GM12878 (cell line): Measurements from ENCODE around the gene ADAMTS13. TPM values are rescaled to one million over a fixed set of nuclear protein-coding genes. Genes with fewer than 3 reads are reported as not detected.

Experiments
- ATAC-seq: fragments of 200-7000 bp; cut with Tn5 transposase; 3 replicates; pipeline ENCODE4 v1.9.1; 2020; ENCODE audit warnings: mild to moderate bottlenecking, moderate library complexity
- BruUV-seq: library from RNA; stranded (reverse); fragments of 400-500 nt; replicated peaks from 2 replicates; lab custom pipeline; 2021; lab: Mats Ljungman, UMichigan
- CTCF ChIA-PET: fragments of 300-600 bp; sonication (Branson Sonifier 250); formaldehyde crosslinking; extraction: SDS; loops from one replicate; lab custom pipeline; 2021; ENCODE audit warnings: inconsistent platforms; lab: Yijun Ruan, JAX
- POLR2A ChIA-PET: fragments of 350-600 bp; formaldehyde crosslinking; extraction: SDS; loops from one replicate; lab custom pipeline; 2021; ENCODE audit warnings: inconsistent platforms; lab: Charles Lee
- RAD21 ChIA-PET: fragments of 300-600 bp; sonication (Branson Sonifier 250); formaldehyde crosslinking; loops from one replicate; lab custom pipeline; 2023; ENCODE audit warnings: antibody characterized with exemption; ENCODE audit not compliant: unreplicated experiment; lab: Charles Lee
- SMC1A ChIA-PET: fragments of 300-600 bp; sonication (Branson Sonifier 250); formaldehyde crosslinking; loops from one replicate; lab custom pipeline; 2023; ENCODE audit not compliant: unreplicated experiment, uncharacterized antibody; lab: Charles Lee
- DNase-seq: peaks from one replicate; pipeline ENCODE4 v3.0.0-alpha.2; 2011; ENCODE audit warnings: low read depth, low spot score
- FAIRE-seq: peaks from 3 replicates; lab custom pipeline; 2011; peaks lifted over from hg19 to GRCh38; lab: Jason Lieb, UNC
- H2AFZ ChIP-seq: 2 replicates; pipeline ENCODE4 v1.6.0; 2011; ENCODE audit warnings: low read depth, low read length, control low read depth; ENCODE audit not compliant: control insufficient read depth
- H3K27ac ChIP-seq: 2 replicates; pipeline ENCODE4 v1.5.1; 2011; ENCODE audit warnings: control low read depth; ENCODE audit not compliant: control insufficient read depth, insufficient read depth
- H3K27me3 ChIP-seq, 2 experiments: replicated peaks in 1 of 2; 2 replicates each; pipeline versions ENCODE4 v1.6.0 to v1.6.1; 2011; ENCODE audit warnings: low read length in 1 of 2; ENCODE audit not compliant: control insufficient read depth in 2 of 2, insufficient read depth in 2 of 2
- H3K36me3 ChIP-seq, 2 experiments: 2 replicates each; pipeline ENCODE4 v1.5.1; 2011; ENCODE audit warnings: low read length in 1 of 2; ENCODE audit not compliant: control insufficient read depth in 2 of 2, insufficient read depth in 2 of 2
- H3K4me1 ChIP-seq: 2 replicates; pipeline ENCODE4 v1.6.1; 2011; ENCODE audit warnings: mild to moderate bottlenecking, low read length, moderate library complexity, mixed read lengths; ENCODE audit not compliant: control insufficient read depth, insufficient read depth
- H3K4me2 ChIP-seq: 2 replicates; pipeline ENCODE4 v1.6.0; 2011; ENCODE audit warnings: control low read depth; ENCODE audit not compliant: control insufficient read depth, insufficient read depth
- H3K4me3 ChIP-seq: fragments of 200-600 bp; sonication (generic); 2 replicates; pipeline ENCODE4 v1.5.1; 2016
- H3K79me2 ChIP-seq: 2 replicates; pipeline ENCODE4 v1.6.0; 2011; ENCODE audit warnings: low read length; ENCODE audit not compliant: control insufficient read depth, insufficient read depth
- H3K9ac ChIP-seq: 2 replicates; pipeline ENCODE4 v1.8.0; 2011; ENCODE audit warnings: low read length, control low read depth, mixed read lengths; ENCODE audit not compliant: control insufficient read depth, insufficient read depth
- H3K9me3 ChIP-seq: replicated peaks from 3 replicates; pipeline ENCODE4 v1.5.1; 2011; ENCODE audit warnings: mild to moderate bottlenecking, low read length; ENCODE audit not compliant: control insufficient read depth, insufficient read depth
- H4K20me1 ChIP-seq: 2 replicates; pipeline ENCODE4 v1.6.0; 2011; ENCODE audit not compliant: control insufficient read depth, insufficient read depth
- E4F1 ChIP-seq: fragments of 450-650 bp; IDR thresholded peaks from 2 replicates; pipeline ENCODE4 v1.6.1; 2018; ENCODE audit warnings: borderline replicate concordance, mild to moderate bottlenecking; ENCODE audit not compliant: partially characterized antibody
- ELK1 ChIP-seq: IDR thresholded peaks from 2 replicates; pipeline ENCODE4 v1.6.1; 2012; ENCODE audit warnings: low read depth, low read length, improper control_type of control experiment
- JUNB ChIP-seq: IDR thresholded peaks from 2 replicates; pipeline ENCODE4 v1.6.1; 2016; ENCODE audit warnings: antibody characterized with exemption, mild to moderate bottlenecking
- PAX5 ChIP-seq: IDR thresholded peaks from 2 replicates; pipeline ENCODE4 v1.6.1; 2011; ENCODE audit warnings: low read depth, low read length, borderline replicate concordance
- SMAD5 ChIP-seq: IDR thresholded peaks from 2 replicates; pipeline ENCODE4 v1.6.1; 2016; ENCODE audit warnings: antibody characterized with exemption, low read depth
- ZNF384 ChIP-seq: IDR thresholded peaks from 2 replicates; pipeline ENCODE4 v1.6.1; 2012; ENCODE audit warnings: low read depth, mild to moderate bottlenecking, low read length, improper control_type of control experiment, borderline replicate concordance
- WGBS: methylation state at CpG from one replicate; pipeline ENCODE4 v1.1.6; 2016; ENCODE audit warnings: low lambda C conversion rate; ENCODE audit not compliant: insufficient replicate concordance, insufficient coverage; ENCODE audit errors: missing lambda C conversion rate; 5-methylcytosine and 5-hydroxymethylcytosine counted together
- in situ Hi-C: fragments of 300-500 bp; cut with MboI; formaldehyde crosslinking; loops from 9 replicates; pipeline ENCODE4 v1.14.3; 2018; ENCODE audit warnings: mixed read lengths
- intact Hi-C: fragments of 100-400 bp; cut with micrococcal nuclease; formaldehyde crosslinking; loops from one replicate; pipeline ENCODE4 v1.14.2; 2022; ENCODE audit not compliant: unreplicated experiment
- polyA plus RNA-seq, 11 experiments: library from polyadenylated mRNA; depleted of rRNA in 4 of 11; unstranded in 6 of 11; stranded (reverse) in 5 of 11; fragments of >200 nt; fragmentation: Nextera tagmentation in 4 of 11; fragmentation: Illumina TruSeq in 1 of 11; extraction: Ambion mirVana in 4 of 11; extraction: Trizol in 1 of 11; gene quantifications; 1 replicate in 1 of 11; 2 replicates in 10 of 11; pipeline versions ENCODE4 v1.2.1 to v1.2.3, GENCODE V29; 2011 to 2016; ENCODE audit warnings: inconsistent platforms in 2 of 11, missing spikeins in 2 of 11, low read depth in 1 of 11
- total RNA-seq, 4 experiments: library from RNA; depleted of rRNA in 3 of 4; stranded (reverse); fragments of >200 nt in 3 of 4; fragmentation: Illumina TruSeq in 1 of 4; extraction: Trizol in 1 of 4; gene quantifications; 2 replicates each; pipeline versions ENCODE4 v1.2.1 to v1.2.3, GENCODE V29; 2013 to 2021
- TF ChIP-seq, protein P1 (sequence below): fragments of 450-650 bp; formaldehyde crosslinking; IDR thresholded peaks from 2 replicates; pipeline ENCODE4 v1.4.0; 2022; ENCODE audit warnings: mild to moderate bottlenecking, moderate library complexity

ADAMTS13 gene
- total and polyA plus RNA-seq, 10 of the 15 experiments (the other 5 are each of a cell fraction or from before 2014, with no cell fraction given), result 0.08 to 2.4 (median 0.28) TPM

GRCh38 chr9:133374612-133375115 lies 47.5 kb upstream of the ADAMTS13 start:
- BruUV-seq, result TSS peak; percentile 63
- FAIRE-seq, result no peak
- peaks cover 62% of the 10 kb centered on the region for H3K79me2 ChIP-seq
- SMC1A ChIA-PET, result interaction anchor here (0.7 to 1.3 kb wide), 4 partner anchors 11 to 47 kb away, joined by 3 to 5 read pairs (median 4); partner anchors contain the start of genes MED22, RPL7A and SURF2
- TF ChIP-seq SMAD5 (no peak), ELK1 (no peak), JUNB (peak; percentile 26; the same call in 1 of the 2 replicates), ZNF384 (peak; percentile 8; the same call in 1 of the 2 replicates), E4F1 (no peak), PAX5 (no peak)
- TF ChIP-seq, protein P1, sequence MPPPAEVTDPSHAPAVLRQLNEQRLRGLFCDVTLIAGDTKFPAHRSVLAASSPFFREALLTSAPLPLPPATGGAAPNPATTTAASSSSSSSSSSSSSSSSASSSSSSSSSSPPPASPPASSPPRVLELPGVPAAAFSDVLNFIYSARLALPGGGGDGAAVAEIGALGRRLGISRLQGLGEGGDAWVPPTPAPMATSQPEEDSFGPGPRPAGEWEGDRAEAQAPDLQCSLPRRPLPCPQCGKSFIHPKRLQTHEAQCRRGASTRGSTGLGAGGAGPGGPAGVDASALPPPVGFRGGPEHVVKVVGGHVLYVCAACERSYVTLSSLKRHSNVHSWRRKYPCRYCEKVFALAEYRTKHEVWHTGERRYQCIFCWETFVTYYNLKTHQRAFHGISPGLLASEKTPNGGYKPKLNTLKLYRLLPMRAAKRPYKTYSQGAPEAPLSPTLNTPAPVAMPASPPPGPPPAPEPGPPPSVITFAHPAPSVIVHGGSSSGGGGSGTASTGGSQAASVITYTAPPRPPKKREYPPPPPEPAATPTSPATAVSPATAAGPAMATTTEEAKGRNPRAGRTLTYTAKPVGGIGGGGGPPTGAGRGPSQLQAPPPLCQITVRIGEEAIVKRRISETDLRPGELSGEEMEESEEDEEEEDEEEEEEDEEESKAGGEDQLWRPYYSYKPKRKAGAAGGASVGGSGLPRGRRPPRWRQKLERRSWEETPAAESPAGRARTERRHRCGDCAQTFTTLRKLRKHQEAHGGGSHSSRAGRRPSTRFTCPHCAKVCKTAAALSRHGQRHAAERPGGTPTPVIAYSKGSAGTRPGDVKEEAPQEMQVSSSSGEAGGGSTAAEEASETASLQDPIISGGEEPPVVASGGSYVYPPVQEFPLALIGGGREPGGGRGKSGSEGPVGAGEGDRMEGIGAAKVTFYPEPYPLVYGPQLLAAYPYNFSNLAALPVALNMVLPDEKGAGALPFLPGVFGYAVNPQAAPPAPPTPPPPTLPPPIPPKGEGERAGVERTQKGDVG, result no peak
- TF ChIP-seq, all 136 proteins: peak for 2
- H3K9me3 ChIP-seq, result no peaks in the 10 kb centered on the region; the same call in 2 of the 3 replicates
- peaks cover 6 to 12% of the 10 kb centered on the region in 2 experiments; a peak in 3 of 4 replicates for H3K36me3 ChIP-seq
- peak overlapping the region; percentile 93 for H3K9ac ChIP-seq
- H3K27ac ChIP-seq, result peak overlapping the region; percentile 78
- RAD21 ChIA-PET, result no interaction called here
- ATAC-seq (no peak), DNase-seq (no peak)
- peaks cover 22% of the 10 kb centered on the region for H3K4me1 ChIP-seq
- H2AFZ ChIP-seq, result no peak overlapping the region
- peak overlapping the region; percentile 83 for H3K4me2 ChIP-seq
- CTCF ChIA-PET, result interaction anchor here (0.9 to 1.6 kb wide), 4 partner anchors 8 to 27 kb away, joined by 3 to 5 read pairs (median 4); partner anchors contain the start of genes MED22 and RPL7A
- intact Hi-C loops, result loop anchor here (5.0 kb wide), 2 partner anchors 37 to 43 kb away; partner anchors contain the start of genes REXO4 and SURF6
- peak overlapping the region; percentile 97 for H3K4me3 ChIP-seq
- peaks cover 16% of the 10 kb centered on the region for H4K20me1 ChIP-seq
- in situ Hi-C loops, result no loop called here
- WGBS, result 2% methylated on average over 12 of the region's 12 CpGs
- H3K27me3 ChIP-seq, result no peaks in the 10 kb centered on the region
- POLR2A ChIA-PET, result interaction anchor here (0.6 to 1.7 kb wide), 5 partner anchors 14 to 486 kb away, joined by 3 to 9 read pairs (median 3); partner anchors contain the start of genes MED22 and RPL7A
